Activated CD8-positive, alpha-beta memory T cell treated with anti-CD3 and anti-CD28 coated beads for 4 hours (primary cell): ENCODE data around the gene CYP4A22.
"Not testable (repeated sequence)": the region's sequence is repeated elsewhere in the genome, so short reads cannot be mapped to it uniquely, and the experiment has no call there.

Experiments used
- DNase-seq, 2 donors: peaks; one replicate each; pipeline ENCODE4 v3.0.0-alpha.2; 2020; ENCODE audit warnings: low read depth in 2 of 2

Gene CYP4A22

DNA sequence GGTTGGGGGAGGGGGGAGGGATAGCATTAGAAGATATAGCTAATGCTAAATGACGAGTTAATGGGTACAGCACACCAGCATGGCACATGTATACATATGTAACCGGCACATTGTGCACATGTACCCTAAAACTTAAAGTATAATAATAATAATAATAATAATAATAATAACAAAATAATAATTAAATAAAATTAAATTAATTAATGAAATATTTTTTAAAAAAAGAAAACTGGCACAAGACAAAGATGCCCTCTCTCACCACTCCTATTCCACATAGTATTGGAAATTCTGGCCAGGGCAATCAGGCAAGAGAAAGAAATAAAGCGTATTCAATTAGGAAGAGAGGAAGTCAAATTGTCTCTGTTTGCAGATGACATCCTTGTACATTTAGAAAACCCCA is 20.7 kb downstream of the CYP4A22 start:
- DNase-seq: not testable (repeated sequence)

DNA sequence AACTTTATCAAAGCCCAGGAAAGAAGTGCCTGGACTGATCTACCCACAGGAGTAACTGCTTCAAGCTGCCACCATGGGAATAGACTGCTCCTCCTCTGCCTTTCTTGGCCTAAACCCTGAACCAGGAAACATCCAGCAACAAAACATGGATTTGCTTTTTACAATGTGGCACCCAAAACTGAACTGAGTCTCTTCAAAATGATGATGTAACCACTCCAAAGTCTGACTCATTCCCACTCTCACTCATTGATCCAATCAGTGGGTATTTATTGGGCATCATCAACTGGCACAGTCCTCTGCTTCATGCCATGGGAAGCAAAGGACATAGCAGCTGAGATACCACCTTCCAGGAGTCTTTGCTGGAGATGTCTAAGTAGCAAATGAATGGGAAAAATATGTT is 23.5 kb downstream of the CYP4A22 start:
- no peak for DNase-seq

DNA sequence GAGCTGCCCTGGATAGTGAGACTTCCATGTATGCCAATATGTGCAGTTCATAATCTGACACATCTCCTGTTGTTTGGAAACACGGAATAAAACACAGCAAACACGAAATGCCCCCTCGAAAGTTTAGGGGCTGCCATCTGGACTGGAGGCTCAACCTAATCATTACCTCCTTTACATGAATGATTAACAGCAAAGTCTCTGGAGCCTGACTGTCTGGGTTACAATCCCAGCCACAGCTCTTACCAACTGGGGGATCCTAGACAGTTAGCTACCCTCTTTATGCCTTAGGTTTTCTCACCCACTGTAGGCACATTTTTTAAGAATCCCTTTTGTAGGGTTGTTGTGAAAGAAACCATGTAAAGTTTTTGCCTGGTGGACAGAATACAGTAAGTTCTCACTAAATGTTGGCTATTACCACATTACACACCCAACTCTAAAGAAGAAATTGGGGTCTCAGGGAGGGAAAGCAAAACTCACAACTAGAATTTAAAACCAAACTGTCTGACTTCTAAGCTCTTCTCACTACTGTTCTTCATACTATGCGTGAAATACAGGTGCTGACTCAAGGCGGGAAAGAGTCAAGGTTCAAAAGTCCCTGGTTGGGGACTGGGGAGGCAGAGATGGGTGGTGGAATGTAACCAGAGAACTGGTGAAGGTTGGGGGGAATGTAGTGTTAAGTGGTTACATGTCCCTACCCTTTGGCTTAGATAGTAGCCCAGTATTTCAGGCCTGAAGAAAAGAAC is 24.2 kb downstream of the CYP4A22 start:
- DNase-seq: no peak

DNA sequence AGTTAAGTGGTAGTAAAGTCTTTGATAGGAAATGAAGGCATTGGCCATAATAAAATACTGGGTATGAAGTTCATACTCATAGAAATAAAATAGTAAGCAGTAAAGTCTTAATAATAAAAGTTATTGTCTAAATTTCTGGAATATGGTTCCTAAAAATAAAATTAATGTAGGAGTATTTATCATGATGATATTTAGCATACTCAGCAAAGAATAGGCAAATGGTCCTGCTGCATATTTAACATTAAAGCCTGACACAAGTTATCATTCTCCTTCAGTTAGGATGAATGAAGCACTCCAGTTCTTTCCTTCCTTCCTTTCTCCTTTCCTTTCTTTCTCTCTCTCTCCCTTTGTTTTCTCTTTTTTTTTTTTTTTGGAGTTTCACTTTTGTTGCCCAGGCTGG is 27.3 kb downstream of the CYP4A22 start:
- no peak for DNase-seq

DNA sequence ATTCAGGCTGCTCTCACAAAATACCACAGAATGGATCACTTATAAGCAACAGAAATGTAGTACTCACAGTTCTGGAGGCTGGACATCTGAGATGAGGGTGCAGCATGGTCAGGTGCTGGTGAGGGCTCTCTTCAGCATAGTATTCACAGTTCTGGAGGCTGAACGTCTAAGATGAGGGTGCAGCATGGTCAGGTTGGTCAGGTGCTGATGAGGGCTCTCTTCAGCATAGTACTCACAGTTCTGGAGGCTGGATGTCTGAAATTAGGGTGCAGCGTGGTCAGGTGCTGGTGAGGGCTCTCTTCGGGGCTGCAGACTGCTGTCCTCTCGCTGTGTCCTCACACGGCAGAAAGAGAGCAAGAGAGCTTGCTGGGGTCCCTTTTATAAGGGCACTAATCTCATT is 35.5 kb downstream of the CYP4A22 start:
- DNase-seq: no peak

DNA sequence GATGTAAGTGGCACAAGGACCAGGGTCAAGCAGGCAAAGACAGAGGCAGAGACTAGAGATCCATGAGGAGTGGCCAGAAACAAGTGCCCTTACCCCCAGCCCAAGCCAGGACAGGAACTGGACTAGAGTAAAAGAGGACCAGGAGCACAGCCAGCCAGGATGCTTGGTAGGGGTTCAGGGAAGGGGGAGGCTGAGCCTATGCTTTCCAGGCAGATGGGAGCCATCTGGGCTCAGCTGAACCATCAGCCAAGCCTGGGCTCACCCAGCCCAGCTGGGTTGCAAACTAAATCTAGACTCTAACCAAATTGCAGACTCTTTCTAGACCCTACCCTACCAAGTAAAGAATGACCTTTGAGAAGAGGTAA is 37.4 kb downstream of the CYP4A22 start:
- DNase-seq: no peak

DNA sequence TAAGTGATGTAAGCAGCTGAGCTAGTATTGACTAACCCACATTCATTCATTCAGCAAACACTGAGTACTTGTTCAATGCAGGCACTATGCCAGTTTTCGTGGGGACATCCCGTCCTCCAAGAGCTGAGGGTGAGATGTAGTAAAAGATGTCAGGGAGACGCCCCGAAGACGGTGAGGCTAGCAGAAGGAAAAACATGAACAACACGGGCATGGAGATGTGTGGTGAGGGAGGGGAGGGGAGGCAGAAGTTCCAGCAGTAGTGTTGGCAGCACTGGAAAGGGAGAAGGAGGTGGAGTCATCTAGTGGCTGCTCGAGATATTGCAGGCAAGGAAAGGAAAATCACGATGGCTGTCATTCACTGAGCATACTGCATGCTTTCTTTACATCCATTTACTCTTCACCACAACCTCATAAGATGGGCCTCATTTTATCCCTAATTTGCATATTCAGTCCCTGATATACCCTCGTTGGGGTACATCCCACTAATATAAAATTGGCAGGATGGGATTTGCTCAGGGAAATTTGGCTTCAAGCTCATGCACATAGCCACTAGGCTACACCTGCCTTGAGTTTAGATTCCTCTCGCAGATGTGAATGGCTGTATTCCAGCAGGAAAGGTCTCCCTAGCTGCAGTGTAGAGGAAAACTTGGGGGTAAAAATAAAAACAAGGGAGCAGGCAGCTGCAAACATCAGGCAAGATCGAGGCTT is 38.1 kb downstream of the CYP4A22 start:
- peak in 1 of 2 donors; percentile 13 for DNase-seq

DNA sequence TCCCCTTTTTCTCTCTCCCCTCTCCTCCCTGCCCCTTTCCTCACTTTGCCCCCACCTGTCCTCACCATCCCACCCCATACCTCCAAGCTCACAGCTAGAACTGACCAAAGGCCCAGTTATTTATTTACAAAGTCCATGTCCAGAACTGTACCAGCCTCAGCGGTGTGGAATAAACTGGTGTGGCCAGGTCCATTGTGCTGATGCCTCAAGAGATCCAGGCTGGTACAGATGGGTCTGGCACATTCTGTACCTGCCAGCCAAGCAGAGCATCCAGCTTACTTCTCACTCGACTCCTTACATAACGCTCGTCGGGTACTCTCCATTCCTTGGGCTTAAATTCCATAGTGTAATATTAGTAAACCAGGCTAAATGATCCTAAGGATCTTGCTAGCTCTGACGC is 40.8 kb downstream of the CYP4A22 start:
- DNase-seq: no peak

DNA sequence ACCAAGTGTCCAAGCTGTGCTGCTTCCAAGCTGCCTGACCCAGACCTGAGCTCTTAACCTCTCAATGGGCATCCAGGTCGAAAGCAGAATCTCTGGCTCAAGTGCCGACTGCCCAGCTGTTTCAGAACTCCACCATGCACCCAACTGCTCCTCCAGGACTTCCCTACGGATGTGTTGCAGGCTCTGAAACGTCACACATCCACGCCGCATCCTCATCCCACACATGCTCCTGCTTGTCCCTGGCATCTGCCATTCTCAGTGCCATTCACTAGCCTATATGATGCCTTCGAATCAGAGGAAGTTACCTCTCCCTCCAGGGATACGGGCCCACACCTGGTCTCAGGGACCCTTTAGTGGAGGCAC is 41.4 kb downstream of the CYP4A22 start:
- no peak for DNase-seq

DNA sequence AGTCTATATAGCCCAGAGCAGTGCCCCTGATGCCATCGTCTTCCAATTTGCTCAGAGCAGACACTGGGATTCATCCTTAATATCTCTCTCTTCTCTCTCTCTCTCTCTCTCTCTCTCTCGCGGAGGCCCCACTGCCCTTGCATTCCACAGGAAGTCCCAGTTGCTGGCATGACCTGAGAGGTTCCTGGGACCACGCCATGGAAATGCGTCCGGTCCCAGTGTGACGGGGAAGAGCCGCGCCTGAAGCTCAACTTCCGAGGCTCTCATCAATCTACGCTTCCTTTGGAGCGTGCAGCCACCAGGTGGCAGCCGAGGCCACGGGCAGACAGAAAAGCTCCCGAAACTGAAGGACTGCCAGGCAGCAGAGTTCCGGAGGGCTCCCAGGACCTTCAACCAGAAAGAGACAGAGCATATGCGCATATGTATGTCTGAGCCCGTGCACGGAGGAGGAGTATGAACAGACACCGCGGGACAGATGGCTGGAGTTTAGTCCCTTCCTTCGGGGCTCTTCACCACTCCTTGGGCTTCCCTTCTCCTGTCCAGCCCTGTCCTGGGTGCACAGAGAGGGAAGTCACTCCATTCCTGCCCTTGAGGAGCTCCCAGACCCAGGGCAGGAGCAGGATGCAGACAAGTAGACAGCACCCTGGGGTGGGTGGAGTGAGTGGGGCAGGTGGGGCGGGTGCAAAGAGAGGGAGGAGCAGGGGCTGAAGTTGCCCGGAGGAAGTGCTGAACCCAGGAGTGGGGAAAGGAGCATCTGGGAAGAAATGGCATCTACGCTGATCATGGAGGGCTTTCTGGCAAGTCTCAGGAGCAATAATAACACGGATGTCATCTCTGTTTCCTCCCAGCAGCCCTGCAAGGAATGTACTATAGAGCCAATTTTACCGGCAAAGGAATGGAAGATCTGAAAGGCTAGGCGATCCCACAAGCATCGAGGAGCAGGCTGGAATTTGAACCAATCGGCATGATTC is 42.1 kb downstream of the CYP4A22 start:
- DNase-seq: peak; percentile 28 to 34

DNA sequence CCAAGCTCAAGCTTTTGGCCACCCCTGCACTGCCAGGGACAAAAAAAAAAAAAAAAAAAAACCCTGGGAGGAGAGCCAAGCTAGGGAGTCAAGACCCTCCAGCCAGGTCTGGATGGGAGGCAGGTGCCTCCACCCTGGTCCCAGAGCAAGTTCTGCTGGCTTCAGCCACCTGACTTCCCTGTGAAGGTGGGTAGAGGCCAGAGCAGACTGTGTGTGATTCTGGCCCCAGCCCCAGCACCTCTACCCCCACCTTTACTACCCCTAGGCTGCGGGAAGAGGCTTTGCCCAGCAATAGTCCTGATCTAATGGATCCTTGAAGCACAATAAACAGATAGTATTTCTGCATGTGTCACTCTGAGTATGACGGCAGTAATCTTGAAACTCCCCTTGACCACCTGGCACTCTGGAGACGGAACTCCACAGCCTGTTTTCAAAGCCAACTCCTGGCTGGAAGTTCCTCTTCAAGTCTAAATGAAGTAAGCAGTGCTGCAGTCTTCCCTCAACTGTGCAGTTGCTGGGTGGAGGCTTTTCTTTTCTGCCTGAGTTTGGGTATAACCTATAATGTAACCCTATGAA is 42.8 kb downstream of the CYP4A22 start:
- DNase-seq: no peak

DNA sequence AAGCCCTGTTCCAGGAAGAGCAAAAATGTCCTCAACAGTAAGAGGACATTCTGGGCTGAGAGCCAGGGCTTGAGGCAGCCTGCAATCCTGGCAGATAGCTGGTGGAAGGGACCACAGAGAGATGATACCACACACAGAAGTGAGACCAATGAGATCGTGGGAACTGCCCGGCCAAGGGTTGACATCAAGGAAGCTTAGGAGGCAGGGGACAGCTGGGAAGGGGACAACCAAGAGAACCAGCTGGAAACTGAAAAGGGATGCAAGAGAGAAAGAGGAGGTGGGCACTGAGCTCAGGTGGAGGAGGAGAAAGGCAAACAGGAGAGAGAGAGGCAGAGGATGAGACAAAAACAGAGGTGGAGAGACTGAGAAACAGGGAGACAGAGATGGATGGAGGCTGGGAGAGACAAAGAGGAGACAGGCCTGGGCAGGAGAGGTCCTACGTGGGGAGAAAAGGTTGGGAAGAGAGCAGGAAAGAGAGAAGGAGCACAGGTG is 43.4 kb downstream of the CYP4A22 start:
- no peak for DNase-seq

DNA sequence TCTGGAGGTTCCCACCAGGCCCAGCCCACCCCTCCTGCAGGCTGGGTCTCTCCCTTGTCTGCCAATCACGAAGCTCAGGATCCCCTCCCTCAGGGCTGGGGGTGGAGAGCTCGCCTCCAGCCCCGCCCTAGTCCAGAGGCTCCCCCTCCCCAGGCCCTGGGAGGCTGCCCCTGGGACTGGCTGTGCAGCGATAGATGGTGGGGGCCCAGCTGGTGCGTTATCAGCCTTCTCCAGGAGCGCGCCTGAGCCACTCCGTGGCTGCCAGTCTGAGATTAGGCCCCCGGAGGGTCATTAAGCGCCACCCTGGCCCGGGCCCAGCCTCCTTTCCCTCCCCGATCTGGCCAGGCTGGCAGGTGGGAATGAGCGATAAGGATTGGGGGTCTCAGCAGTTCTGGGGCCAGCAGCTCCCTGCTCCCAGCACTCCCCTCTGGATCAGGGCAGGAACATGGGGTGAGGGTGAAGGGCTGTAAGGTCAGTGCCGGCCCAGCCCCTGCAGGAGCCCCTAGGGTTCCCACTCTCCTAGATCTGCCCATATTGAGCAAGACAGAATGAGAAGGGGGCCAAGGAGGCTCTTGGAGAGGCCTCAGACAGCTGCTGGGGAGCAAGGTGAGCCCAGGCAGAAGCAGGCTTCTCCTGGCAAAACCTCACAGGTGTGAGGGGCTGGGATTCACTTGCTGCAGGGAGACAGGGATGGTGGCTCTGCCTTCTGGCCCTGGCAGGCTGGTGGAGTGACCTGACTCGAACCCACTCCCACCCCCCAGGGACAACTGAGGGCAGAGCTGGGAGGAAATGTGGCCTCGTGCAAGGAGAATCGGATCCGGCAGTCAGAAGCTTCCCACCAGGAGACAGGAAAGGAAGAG is 44.1 kb downstream of the CYP4A22 start:
- no peak for DNase-seq

DNA sequence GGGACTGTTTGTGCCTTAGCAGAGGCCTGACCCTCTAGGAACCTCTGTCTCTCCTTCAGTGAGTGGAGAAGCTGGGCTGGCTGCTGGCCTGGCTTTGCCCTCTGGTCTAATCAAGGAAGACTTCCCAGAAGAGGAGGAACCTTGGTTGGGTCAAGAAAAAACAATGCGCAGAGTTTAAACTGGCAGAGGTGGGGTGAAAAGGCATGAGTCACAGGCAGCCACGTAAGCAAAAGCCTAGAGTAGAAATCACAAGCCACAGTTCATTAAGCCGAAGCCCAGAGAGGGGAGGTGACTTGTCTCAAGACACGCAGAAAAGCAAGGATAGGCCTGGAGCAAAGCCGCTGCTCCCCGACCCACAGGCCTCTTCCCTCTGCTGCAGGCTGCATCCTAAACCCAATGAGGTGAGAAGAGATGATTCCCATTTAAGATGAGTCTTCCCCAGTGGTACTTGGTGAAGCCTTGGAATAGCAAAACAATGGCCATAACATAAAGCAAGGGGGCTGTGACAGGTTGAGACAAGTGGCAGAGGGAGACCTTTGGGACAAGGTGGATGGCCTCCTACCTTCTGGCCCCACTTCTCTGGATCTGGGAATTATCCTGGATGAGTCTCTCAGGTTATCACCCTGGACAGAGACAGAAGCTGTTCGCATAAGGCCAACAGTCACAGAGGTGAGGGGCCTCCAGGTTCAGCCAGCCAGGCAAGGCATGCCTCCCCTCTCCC is 44.9 kb downstream of the CYP4A22 start:
- no peak for DNase-seq

DNA sequence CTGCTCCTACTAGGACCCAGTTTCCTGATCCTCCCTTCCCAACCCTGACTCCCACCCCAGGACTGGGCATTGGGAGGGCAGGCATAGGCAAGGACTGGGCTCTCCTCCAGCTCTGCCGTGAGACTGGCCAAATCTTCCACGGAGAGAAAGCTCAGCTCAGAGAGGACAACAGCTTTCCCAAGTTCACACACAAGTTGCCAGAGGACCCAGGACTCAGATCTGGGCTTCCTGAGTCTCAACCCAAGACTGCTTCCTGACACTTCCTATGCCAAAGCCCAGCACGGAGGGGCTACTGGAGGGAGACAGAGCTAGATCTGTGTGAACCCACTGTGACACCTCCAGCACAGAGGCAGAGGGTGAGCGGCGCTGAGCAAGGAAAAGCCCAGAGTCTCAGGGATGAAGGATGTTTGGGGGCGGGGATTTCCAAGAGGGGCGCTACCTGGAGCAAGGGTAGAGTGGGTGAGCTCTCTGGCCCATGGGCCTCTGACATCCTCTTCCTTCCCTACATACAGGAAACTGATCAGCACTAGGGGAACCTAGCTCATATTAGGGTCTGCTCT is 45.5 kb downstream of the CYP4A22 start:
- no peak for DNase-seq

DNA sequence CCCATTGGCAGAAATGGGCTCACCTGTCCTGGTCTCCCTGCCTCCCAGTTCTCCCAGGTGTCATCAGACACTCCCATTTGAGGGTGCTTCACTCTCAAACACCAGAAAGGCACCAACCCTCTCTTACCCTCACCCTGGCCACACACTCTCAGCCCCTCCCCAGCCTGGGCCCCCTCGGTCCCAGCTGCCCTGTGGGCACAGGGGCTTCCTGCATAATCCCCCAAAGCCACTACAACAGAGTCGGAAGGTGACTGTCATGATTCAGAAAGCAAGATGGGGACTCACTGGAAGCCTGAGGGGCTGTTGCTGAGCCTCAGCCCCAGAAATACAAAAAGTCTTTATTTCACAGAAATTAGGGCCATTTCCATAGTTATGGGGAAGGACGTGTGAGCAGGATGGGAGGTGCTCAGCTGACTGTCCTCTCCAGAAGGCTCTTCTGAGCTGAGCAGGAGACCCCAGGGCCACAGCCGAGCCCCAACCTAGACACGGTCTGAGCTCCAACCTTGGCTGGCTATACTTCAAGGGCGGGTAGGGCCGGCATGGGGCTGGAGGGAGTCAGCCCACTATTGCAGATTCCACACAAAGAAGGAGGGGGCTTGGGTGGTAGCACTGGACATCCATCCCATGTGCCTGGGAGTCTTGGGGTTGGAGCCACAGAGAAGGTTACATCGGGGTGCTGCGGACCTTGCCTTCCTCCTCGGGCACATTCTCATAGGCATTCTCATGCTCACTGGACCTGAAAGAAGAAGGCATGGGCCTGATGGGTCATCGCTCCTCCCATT is 46.3 kb downstream of the CYP4A22 start:
- DNase-seq: no peak

DNA sequence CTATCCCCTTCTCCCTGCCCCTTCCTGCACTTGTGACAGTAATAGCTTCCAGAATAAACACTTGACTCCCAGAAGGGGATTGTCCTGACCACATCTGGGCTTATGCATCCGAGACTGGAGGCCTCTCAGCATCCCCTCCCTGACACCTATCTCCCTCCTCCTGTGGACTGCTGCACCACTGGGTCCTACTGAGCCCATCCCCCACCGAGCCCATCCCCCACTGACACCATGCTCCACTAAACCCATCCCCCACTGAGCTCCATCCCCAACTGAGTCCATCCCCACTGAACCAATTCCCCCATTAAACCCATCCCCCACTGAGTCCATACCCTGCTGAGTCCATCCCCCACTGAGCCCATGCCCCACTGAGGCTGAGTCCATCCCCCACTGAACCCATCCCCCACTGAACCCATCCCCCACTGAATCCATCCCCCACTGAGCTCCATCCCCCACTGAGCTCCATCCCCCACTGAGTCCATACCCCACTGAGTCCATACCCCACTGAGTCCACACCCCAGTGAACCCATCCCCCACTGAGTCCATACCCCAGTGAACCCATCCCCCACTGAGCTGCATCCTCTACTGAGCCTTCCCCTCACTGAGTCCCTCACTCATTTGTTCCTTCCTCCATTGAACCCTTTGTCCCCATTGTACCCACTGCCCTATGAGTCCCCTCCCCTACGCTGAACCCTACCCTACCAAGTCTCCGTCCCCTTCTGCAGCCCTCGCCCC is 47.0 kb downstream of the CYP4A22 start:
- DNase-seq: no peak
